HepG2 (cell line): ENCODE results near the gene TTBK1. TPM values are rescaled to one million over a fixed set of nuclear protein-coding genes. Genes with fewer than 3 reads are reported as not detected.

Experiments
- ATAC-seq: fragments of 200-7000 bp; cut with Tn5 transposase; 3 replicates; pipeline ENCODE4 v1.9.1; 2020; ENCODE audit warnings: mild to moderate bottlenecking, moderate library complexity
- BruUV-seq: library from RNA; stranded (reverse); fragments of 400-500 nt; replicated peaks from 2 replicates; lab custom pipeline; 2021; lab: Mats Ljungman, UMichigan
- CTCF ChIA-PET: fragments of 300-600 bp; formaldehyde crosslinking; extraction: SDS; loops from one replicate; lab custom pipeline; 2021; ENCODE audit warnings: low total read pairs, inconsistent platforms, low intra/inter-chr PET ratio; lab: Yijun Ruan, JAX
- POLR2A ChIA-PET: fragments of 350-600 bp; sonication (Branson Sonifier 250); formaldehyde crosslinking; loops from one replicate; lab custom pipeline; 2020; ENCODE audit warnings: antibody characterized with exemption, inconsistent platforms; lab: Yijun Ruan, JAX
- DNase-seq: peaks from one replicate; pipeline ENCODE4 v3.0.0-alpha.2; 2015; ENCODE audit warnings: low spot score
- FAIRE-seq: peaks from 3 replicates; lab custom pipeline; 2011; peaks lifted over from hg19 to GRCh38; lab: Jason Lieb, UNC
- H2AFZ ChIP-seq: one replicate; pipeline ENCODE4 v1.6.1; 2011; ENCODE audit warnings: low read length, inconsistent platforms
- H3K27ac ChIP-seq: fragments of 300-600 bp; 3 replicates; pipeline ENCODE4 v1.8.0; 2011; ENCODE audit warnings: mixed run types, mild to moderate bottlenecking, mixed read lengths, low read length, inconsistent platforms; ENCODE audit not compliant: insufficient read depth; ENCODE audit errors: extremely low read length
- H3K27me3 ChIP-seq, 2 experiments: fragments of 200-600 bp in 1 of 2; 2 replicates in 1 of 2; 3 replicates in 1 of 2; pipeline versions ENCODE4 v1.6.0 to v1.8.0; 2011; ENCODE audit warnings: low read length in 2 of 2, mild to moderate bottlenecking in 2 of 2, moderate library complexity in 2 of 2, inconsistent platforms in 1 of 2; ENCODE audit not compliant: insufficient read depth in 2 of 2, control insufficient read depth in 1 of 2
- H3K36me3 ChIP-seq, 2 experiments: fragments of 200-600 bp in 1 of 2; replicated peaks in 1 of 2; 2 replicates in 1 of 2; 3 replicates in 1 of 2; pipeline versions ENCODE4 v1.5.1 to v1.8.0; 2011; ENCODE audit warnings: low read length in 2 of 2, inconsistent platforms in 1 of 2; ENCODE audit not compliant: insufficient read depth in 2 of 2, control insufficient read depth in 1 of 2
- H3K4me1 ChIP-seq: 2 replicates; pipeline ENCODE4 v1.5.1; 2012; ENCODE audit warnings: low read length, inconsistent platforms; ENCODE audit not compliant: insufficient read depth
- H3K4me2 ChIP-seq: 2 replicates; pipeline ENCODE4 v1.6.0; 2011; ENCODE audit warnings: low read depth, low read length, inconsistent platforms
- H3K4me3 ChIP-seq, 3 experiments: fragments of 200-600 bp in 1 of 3; sonication (generic), shearing (Covaris generic) in 1 of 3; replicated peaks in 1 of 3; 2 replicates each; pipeline ENCODE4 v1.5.1; 2011 to 2016; ENCODE audit warnings: low read length in 3 of 3, inconsistent platforms in 2 of 3, low read depth in 2 of 3, mild to moderate bottlenecking in 2 of 3, control low read depth in 1 of 3, mixed read lengths in 1 of 3; ENCODE audit not compliant: insufficient read depth in 1 of 3
- H3K79me2 ChIP-seq: one replicate; pipeline ENCODE4 v1.6.1; 2011; ENCODE audit warnings: low read length, inconsistent platforms; ENCODE audit not compliant: insufficient read depth
- H3K9ac ChIP-seq: 2 replicates; pipeline ENCODE4 v1.6.0; 2011; ENCODE audit warnings: mild to moderate bottlenecking, low read depth, low read length, inconsistent platforms; ENCODE audit not compliant: insufficient read depth
- H3K9me3 ChIP-seq: 2 replicates; pipeline ENCODE4 v1.5.1; 2012; ENCODE audit warnings: mild to moderate bottlenecking, low read length
- H4K20me1 ChIP-seq: 2 replicates; pipeline ENCODE4 v1.6.0; 2011; ENCODE audit warnings: inconsistent platforms, mild to moderate bottlenecking, low read length, moderate library complexity; ENCODE audit not compliant: insufficient read depth
- ADNP ChIP-seq: sonication (generic); formaldehyde crosslinking; IDR thresholded peaks from 2 replicates; pipeline ENCODE4 v1.4.0; 2020; ENCODE audit warnings: missing genetic modification reagents
- ATAD3A ChIP-seq: sonication (generic); formaldehyde crosslinking; IDR thresholded peaks from 2 replicates; pipeline ENCODE4 v1.4.0; 2020; ENCODE audit warnings: missing genetic modification reagents
- FOXA1 ChIP-seq, 2 experiments: fragments of 450-650 bp in 1 of 2; sonication (generic) in 1 of 2; formaldehyde crosslinking in 1 of 2; IDR thresholded peaks; 2 replicates each; pipeline versions ENCODE4 v1.4.0 to v1.6.1; 2016 to 2020; ENCODE audit warnings: missing genetic modification reagents in 1 of 2
- NBN ChIP-seq: fragments of 450-650 bp; conservative IDR thresholded peaks from 2 replicates; pipeline ENCODE4 v1.6.1; 2017
- RELA ChIP-seq: sonication (generic); formaldehyde crosslinking; IDR thresholded peaks from 2 replicates; pipeline ENCODE4 v1.4.0; 2020; ENCODE audit warnings: missing genetic modification reagents
- ZMYM3 ChIP-seq: sonication (generic); formaldehyde crosslinking; IDR thresholded peaks from 2 replicates; pipeline ENCODE4 v1.5.1; 2020; ENCODE audit warnings: mild to moderate bottlenecking, missing genetic modification reagents
- ZNF768 ChIP-seq: sonication (generic); formaldehyde crosslinking; IDR thresholded peaks from 2 replicates; pipeline ENCODE4 v1.4.0; 2020; ENCODE audit warnings: missing genetic modification reagents
- ZNF777 ChIP-seq: sonication (generic); formaldehyde crosslinking; IDR thresholded peaks from 2 replicates; pipeline ENCODE4 v1.4.0; 2020; ENCODE audit warnings: missing genetic modification reagents
- WGBS: methylation state at CpG from one replicate; pipeline ENCODE4 v1.1.6; 2017; ENCODE audit warnings: low lambda C conversion rate; 5-methylcytosine and 5-hydroxymethylcytosine counted together
- in situ Hi-C: cut with HindIII; loops from 2 replicates; pipeline ENCODE4 v1.10.0; 2017; ENCODE audit warnings: low pct_unique_long_range_greater_than_20kb; ENCODE audit not compliant: extremely low pct_ligation_motif_present
- intact Hi-C: fragments of 100-400 bp; cut with micrococcal nuclease; formaldehyde crosslinking; loops from one replicate; pipeline ENCODE4 v1.10.0; 2022; ENCODE audit not compliant: unreplicated experiment
- polyA plus RNA-seq, 8 experiments: library from polyadenylated mRNA; depleted of rRNA in 3 of 8; stranded (reverse) in 7 of 8; unstranded in 1 of 8; fragments of >200 nt; fragmentation: Illumina TruSeq in 4 of 8; extraction: Trizol in 4 of 8; gene quantifications; 2 replicates each; pipeline versions ENCODE4 v1.2.1 to v1.2.3, GENCODE V29; 2011 to 2016; ENCODE audit warnings: low read depth in 4 of 8, missing spikeins in 1 of 8, mixed read lengths in 1 of 8; ENCODE audit not compliant: insufficient read depth in 1 of 8
- total RNA-seq, 5 experiments: library from RNA; depleted of rRNA; stranded (reverse); fragments of >200 nt; fragmentation: Illumina TruSeq; extraction: Trizol; gene quantifications; 2 replicates each; pipeline ENCODE4 v1.2.3, GENCODE V29; 2016; ENCODE audit warnings: low read depth in 1 of 5

TTBK1 gene
- total and polyA plus RNA-seq, 2 of the 13 experiments (the other 11 are each of a cell fraction or from before 2014, with no cell fraction given) = 0.24 to 0.33 TPM

DNA sequence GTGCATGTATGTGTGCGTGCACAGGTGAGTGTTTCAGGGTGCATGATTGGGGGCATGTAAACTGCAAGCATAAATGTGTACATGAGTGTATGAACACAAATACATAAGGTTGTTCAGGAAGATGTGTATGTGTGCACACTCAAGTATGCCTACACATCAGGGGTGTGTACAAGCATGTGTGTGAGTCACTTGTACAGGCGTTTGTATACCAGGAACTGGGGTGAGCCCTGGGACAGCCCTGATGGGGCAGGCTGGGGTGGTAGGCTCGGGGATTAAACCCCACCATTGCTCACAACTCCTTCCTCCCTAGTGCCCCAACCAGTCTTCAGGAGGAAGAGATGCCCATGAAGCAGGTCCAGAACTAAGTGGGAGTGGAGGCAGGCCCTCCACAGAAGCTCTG lies 61.1 kb downstream of the TTBK1 start:
- Histone ChIP-seq H3K9ac (no peak overlapping the region), H3K27me3 (no peaks in the 10 kb centered on the region)
- FAIRE-seq = peak; percentile 4
- no TSS peak for BruUV-seq
- TF ChIP-seq ADNP (CRISPR knock-in tag) (no peak), FOXA1 (IDR thresholded peaks at IDR 0.05) (no peak), FOXA1 (CRISPR knock-in tag; IDR thresholded peaks at IDR 0.05) (no peak), NBN (no peak)
- TF ChIP-seq, all 625 proteins: peak for 0
- peaks cover 32% of the 10 kb centered on the region for H3K4me1 ChIP-seq
- H3K4me2 ChIP-seq = no peak overlapping the region
- 95% methylated on average over 2 of the region's 3 CpGs for WGBS
- no peak overlapping the region for H3K4me3 ChIP-seq
- no peak for ATAC-seq
- H3K36me3 ChIP-seq = no peaks in the 10 kb centered on the region; a peak in 1 of 5 replicates
- in situ Hi-C loops (no loop called here), intact Hi-C loops (no loop called here)
- H2AFZ ChIP-seq = no peak overlapping the region
- H3K9me3 ChIP-seq = no peaks in the 10 kb centered on the region
- CTCF ChIA-PET = no interaction called here
- no peak for DNase-seq
- no peak overlapping the region for H3K27ac ChIP-seq
- no peaks in the 10 kb centered on the region for H4K20me1 ChIP-seq
- POLR2A ChIA-PET = interaction anchor here (2.0 kb wide), 1 partner anchor 14 kb away, joined by 8 read pairs; no protein-coding TSS in a partner anchor
- H3K79me2 ChIP-seq = no peaks in the 10 kb centered on the region

- H3K36me3 ChIP-seq = no peaks in the 10 kb centered on the region; a peak in 1 of 5 replicates
- 95% methylated on average over 2 of the region's 2 CpGs for WGBS
- no peaks in the 10 kb centered on the region for H3K9me3 ChIP-seq
- no peak overlapping the region for H3K4me3 ChIP-seq
- intact Hi-C loops = no loop called here
- H3K4me1 ChIP-seq = peaks cover 32% of the 10 kb centered on the region
- no peak overlapping the region for H2AFZ ChIP-seq
- no peak overlapping the region for H3K27ac ChIP-seq
- H3K4me2 ChIP-seq = no peak overlapping the region
- FAIRE-seq = no peak
- no peaks in the 10 kb centered on the region for H3K79me2 ChIP-seq
- no peak for ATAC-seq
- in situ Hi-C loops = no loop called here
- no peak for DNase-seq
- H3K27me3 ChIP-seq = no peaks in the 10 kb centered on the region
- H4K20me1 ChIP-seq = no peaks in the 10 kb centered on the region
- H3K9ac ChIP-seq = no peak overlapping the region
- BruUV-seq = no TSS peak
- POLR2A ChIA-PET = interaction anchor here (2.0 kb wide), 1 partner anchor 14 kb away, joined by 8 read pairs; no protein-coding TSS in a partner anchor
- TF ChIP-seq ZNF777 (CRISPR knock-in tag) (no peak), RELA (CRISPR knock-in tag) (no peak), ATAD3A (no peak), ZMYM3 (peak; percentile 87), ZNF768 (peak; percentile 97)
- TF ChIP-seq, all 625 proteins: peak for 2
- CTCF ChIA-PET = no interaction called here
These were observed 61.6 kb downstream of the TTBK1 start for GRCh38 chr6:43304882-43305281.
